Activated T-helper 1 cell treated with anti-CD3 and anti-CD28 coated beads, Interleukin-12 subunit alpha, Interleukin-12 subunit beta, Interleukin-2, Interleukin-4 antibody, amounts not matched to agents 30 ng/mL and 10 ng/mL and 1 ng/mL, durations not matched to agents 14 hours and 24 hours and 36 hours (primary cell): ENCODE results near the gene QSOX1. TPM values are rescaled to one million over a fixed set of nuclear protein-coding genes. Genes with fewer than 3 reads are reported as not detected.

Experiments
- DNase-seq: peaks from one replicate; pipeline ENCODE4 v3.0.0; 2021; ENCODE audit warnings: low spot score
- H3K27ac Mint-ChIP-seq: one replicate; pipeline ENCODE4 v1.8.0; 2021; ENCODE audit warnings: mild to moderate bottlenecking, mixed read lengths
- H3K27me3 Mint-ChIP-seq: one replicate; pipeline ENCODE4 v1.8.0; 2022; ENCODE audit warnings: mild to moderate bottlenecking, moderate library complexity, mixed read lengths; ENCODE audit not compliant: insufficient read depth
- H3K36me3 Mint-ChIP-seq: one replicate; pipeline ENCODE4 v1.8.0; 2021; ENCODE audit warnings: low read depth, mixed read lengths
- H3K4me1 Mint-ChIP-seq: one replicate; pipeline ENCODE4 v1.8.0; 2021; ENCODE audit warnings: low read depth, mixed read lengths
- H3K4me3 Mint-ChIP-seq: one replicate; pipeline ENCODE4 v1.8.0; 2021; ENCODE audit warnings: mild to moderate bottlenecking, moderate library complexity, mixed read lengths
- H3K9me3 Mint-ChIP-seq: one replicate; pipeline ENCODE4 v1.8.0; 2021; ENCODE audit warnings: mixed read lengths
- intact Hi-C: fragments of 100-400 bp; cut with micrococcal nuclease; formaldehyde crosslinking; loops from one replicate; pipeline ENCODE4 v1.15.1; 2024
- total RNA-seq: library from RNA; stranded (reverse); gene quantifications from 2 replicates; pipeline ENCODE4 v1.2.3, GENCODE V29; 2022

The QSOX1 gene
- total RNA-seq, 1 donor from 2014 or later, result 61.4 TPM

DNA sequence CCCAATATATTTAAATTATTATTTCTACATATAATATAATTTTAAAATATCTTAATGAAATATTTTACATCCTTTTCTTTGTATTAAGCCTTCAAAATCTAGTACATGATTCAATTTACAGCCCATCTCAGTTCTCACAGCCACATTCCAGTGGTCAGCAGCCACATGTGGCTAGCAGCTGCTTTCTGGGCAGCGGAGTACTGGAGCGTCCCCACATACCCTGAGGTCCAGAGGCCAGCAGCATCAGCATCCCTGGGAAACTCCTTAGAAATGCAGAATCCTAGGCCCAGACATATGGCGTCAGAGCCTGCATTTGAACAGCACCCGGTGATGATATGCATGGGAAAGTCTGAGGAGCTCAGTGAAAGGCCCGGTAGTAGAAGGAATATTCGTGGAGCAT is 66.8 kb downstream of the QSOX1 start:
- intact Hi-C loops, result no loop called here
- Mint-ChIP-seq H3K27me3 (peaks cover 36% of the 10 kb centered on the region), H3K36me3 (no peaks in the 10 kb centered on the region), H3K9me3 (no peaks in the 10 kb centered on the region), H3K4me3 (no peak overlapping the region), H3K4me1 (no peaks in the 10 kb centered on the region), H3K27ac (no peak overlapping the region)
- DNase-seq, result no peak

DNA sequence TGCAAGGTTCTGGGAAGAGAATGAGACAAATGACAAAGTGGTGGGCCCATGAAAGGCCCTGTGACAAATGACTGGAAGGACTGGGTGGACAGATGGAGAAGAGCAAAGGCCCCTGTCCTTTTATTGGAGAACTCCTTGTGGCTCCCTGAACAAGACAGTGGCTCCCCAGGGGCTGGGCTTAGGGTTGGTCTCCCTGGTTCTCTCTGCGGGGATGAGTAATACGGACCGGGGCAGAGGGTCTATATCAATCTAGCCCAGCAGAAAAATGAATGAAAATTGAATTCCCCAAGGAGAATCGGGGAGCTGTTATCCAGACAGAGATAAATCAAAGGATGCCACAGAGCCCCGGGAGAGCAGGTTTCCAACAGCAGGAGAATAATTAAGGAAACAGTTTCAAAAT is 70.2 kb downstream of the QSOX1 start:
- peaks cover 52% of the 10 kb centered on the region for H3K27me3 Mint-ChIP-seq
- peaks cover 7% of the 10 kb centered on the region for H3K4me1 Mint-ChIP-seq
- intact Hi-C loops, result no loop called here
- no peak for DNase-seq
- no peaks in the 10 kb centered on the region for H3K9me3 Mint-ChIP-seq
- no peak overlapping the region for H3K4me3 Mint-ChIP-seq
- no peak overlapping the region for H3K27ac Mint-ChIP-seq
- peaks cover 1% of the 10 kb centered on the region for H3K36me3 Mint-ChIP-seq

DNA sequence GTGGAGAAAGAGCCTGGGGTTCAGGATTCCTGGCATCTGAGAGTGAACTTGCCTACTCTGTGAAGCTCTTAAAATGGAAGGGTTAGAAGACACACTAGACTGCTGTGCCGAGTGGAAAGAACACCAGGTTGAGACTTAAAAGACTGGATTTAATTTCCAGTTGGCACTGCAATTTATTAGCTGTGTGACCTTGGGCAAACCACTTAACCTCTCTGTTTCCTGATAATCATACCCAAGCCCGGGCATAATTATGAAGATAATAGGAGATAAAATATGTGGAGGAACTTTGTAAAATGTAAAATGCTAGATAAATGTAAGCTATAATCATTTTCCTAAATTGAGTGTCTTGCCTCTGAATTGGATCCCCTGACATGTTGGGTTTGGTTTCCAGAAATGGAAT is 70.7 kb downstream of the QSOX1 start:
- peaks cover 50% of the 10 kb centered on the region for H3K27me3 Mint-ChIP-seq
- intact Hi-C loops, result no loop called here
- no peak for DNase-seq
- H3K36me3 Mint-ChIP-seq, result peaks cover 1% of the 10 kb centered on the region
- H3K27ac Mint-ChIP-seq, result no peak overlapping the region
- no peaks in the 10 kb centered on the region for H3K9me3 Mint-ChIP-seq
- no peak overlapping the region for H3K4me3 Mint-ChIP-seq
- peaks cover 7% of the 10 kb centered on the region for H3K4me1 Mint-ChIP-seq

DNA sequence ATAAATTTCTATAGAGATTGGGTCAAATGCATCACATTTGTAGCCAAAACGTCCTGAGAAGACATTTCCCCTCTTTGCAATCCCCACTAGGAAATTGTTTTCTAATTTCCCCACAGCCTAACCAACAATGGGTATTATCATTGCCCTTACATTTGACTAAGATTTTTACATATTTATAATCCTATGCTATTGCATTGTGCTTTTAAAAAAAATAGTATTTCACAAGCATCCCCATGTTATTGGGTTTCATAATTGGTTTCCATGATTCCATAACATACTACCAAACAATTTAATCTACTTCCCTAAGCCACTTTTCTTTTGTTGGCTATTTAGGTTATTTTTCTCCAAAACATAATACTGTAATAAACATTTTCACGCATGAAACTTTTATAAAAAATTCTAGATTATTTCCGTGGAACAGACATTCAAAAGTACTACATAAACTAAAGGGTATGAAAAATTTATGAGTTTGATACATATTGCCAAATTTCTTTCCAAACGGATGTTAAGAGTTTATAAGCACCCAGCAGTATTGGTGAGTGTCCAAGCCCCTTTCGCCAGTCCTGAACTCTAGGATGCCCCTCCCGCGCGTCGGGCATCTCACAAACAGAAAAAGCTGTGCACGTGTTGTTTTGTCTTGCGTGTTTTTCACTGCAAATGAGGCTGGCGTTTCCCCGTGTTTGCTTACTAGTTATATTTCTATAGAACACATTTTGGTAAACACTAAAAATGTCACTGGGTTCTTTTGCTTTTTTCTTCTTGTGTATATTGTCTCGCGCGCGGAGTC is 73.4 kb downstream of the QSOX1 start:
- Mint-ChIP-seq H3K27me3 (peaks cover 67% of the 10 kb centered on the region), H3K27ac (no peak overlapping the region), H3K4me1 (peaks cover 17% of the 10 kb centered on the region), H3K9me3 (no peaks in the 10 kb centered on the region), H3K36me3 (peaks cover 1% of the 10 kb centered on the region), H3K4me3 (peak overlapping the region; percentile 78)
- intact Hi-C loops, result loop anchor here (1.0 kb wide), 1 partner anchor 8 kb away; no protein-coding TSS in a partner anchor
- DNase-seq, result no peak

DNA sequence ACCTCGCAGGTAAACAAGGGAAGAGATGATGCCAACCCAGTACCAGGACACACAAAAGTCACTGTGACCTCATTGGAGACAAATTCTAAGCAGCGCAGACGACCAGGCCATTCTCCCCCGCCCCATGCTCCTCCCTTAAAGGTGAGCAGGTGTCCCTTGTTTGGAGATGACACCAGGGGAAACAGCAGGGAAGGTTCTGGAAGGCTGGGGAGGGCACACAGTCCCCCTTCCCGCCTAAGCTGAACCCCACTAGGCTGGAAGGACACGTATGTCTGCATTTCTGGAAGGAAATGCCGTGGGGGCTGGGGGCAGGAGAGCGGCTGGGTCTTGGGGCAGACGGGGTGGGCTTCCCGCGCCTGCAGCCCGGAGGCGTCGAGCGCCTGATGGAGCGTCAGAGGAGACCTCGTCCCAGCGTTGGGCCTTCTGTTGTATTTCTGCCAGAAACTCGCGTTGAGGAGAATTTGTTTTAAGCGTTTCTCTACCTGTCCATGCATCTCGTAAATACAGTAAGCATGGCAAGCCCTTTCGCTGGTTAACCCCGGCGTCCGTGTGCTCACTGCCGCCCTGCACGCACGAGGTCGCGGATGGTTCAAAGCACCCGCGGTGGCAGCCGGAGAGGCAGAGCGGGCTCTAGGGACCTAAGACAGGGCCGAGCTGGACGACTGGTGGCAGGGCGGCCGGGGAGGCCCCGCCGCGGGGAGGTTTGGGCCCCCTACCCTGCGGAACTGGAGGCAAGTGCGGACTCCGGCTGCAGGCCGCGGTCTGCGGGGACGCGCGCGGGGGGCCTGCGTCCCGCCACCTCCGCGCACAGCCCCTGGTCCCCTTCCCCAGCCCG is 74.2 kb downstream of the QSOX1 start:
- peaks cover 1% of the 10 kb centered on the region for H3K36me3 Mint-ChIP-seq
- peaks cover 66% of the 10 kb centered on the region for H3K27me3 Mint-ChIP-seq
- H3K27ac Mint-ChIP-seq, result no peak overlapping the region
- no peaks in the 10 kb centered on the region for H3K9me3 Mint-ChIP-seq
- intact Hi-C loops, result loop anchor here (1.0 kb wide), 1 partner anchor 7 kb away; no protein-coding TSS in a partner anchor
- DNase-seq, result no peak
- H3K4me3 Mint-ChIP-seq, result peak overlapping the region; percentile 78
- H3K4me1 Mint-ChIP-seq, result peaks cover 17% of the 10 kb centered on the region

DNA sequence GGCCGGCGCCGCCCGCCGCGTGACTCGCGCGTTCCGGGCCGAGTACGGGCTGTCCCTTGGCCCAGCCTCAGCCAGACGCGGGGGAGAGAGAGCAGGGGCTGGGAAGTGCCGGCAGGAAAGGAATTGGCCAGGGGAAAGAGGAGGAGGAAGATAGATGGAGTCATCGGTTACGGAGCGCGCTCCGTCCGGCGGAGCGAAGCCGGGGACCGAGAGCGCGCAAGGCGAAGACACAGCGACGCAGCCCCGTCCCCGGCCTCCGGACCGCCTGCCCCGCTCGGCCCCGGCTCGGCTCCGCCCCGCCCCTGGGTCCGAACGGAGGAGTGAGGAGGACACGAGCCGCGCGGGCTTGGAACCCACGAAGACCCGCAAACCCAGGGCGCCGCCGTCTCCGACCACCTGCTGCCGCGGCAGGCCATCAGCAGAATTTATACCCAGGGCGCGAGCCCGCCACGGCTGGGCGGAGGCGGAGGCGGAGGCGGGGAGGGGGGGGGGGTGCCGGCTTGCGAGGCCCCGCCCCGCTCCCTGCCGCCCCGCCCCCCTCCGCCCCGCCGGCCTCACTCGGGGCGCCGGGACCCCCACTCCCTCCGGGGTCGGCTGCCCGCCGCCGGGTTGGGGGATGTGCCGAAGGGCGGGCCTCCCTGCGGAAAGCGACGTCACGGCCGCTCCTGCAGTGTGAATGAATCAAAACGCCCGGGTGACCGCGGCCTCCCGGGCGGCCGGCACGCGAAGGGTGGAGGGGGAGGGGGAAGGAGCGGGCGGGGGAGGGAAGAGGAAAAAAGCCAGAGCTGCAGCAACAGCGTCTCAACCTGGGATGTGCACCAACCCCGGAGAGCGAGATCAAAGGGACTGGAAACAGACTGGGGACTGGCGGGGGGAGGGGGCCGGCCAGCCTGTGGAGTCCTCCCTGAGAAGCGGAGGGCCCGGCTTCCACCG is 75.1 kb downstream of the QSOX1 start, which contains the start of gene LHX4:
LHX4 (plus strand) TSS at position 782 of the 933 bp plus-strand sequence. CDS start 266 bp downstream, outside the sequence.
- Mint-ChIP-seq H3K4me3 (peak within 1 kb of the TSS; percentile 78), H3K4me1 (peaks cover 24% of the 10 kb centered on the region), H3K36me3 (peaks cover 1% of the 10 kb centered on the region), H3K27ac (no peak within 1 kb of the TSS), H3K9me3 (no peaks in the 10 kb centered on the region), H3K27me3 (peaks cover 68% of the 10 kb centered on the region)
- no peak for DNase-seq
- intact Hi-C loops, result no loop called here

DNA sequence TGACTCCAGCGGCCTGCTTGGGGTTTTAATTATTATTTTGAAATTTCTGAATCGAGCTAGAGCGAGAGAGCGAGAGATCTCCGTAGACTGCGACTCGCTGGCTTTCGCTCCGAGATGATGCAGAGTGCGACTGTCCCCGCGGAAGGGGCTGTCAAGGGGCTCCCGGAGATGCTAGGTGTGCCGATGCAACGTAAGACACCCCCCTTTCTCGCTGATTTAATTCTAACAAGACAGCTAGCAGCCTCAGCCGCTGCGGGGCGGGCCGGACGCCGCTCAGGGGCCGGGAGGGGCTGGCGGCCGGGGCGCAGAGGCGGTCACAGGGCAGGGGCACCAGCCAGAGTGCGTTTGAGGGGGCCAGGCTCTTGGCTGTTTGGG is 75.7 kb downstream of the QSOX1 start:
- Mint-ChIP-seq H3K27ac (no peak overlapping the region), H3K27me3 (peaks cover 67% of the 10 kb centered on the region), H3K36me3 (peaks cover 1% of the 10 kb centered on the region), H3K9me3 (no peaks in the 10 kb centered on the region), H3K4me1 (peaks cover 24% of the 10 kb centered on the region), H3K4me3 (peak overlapping the region; percentile 68)
- no peak for DNase-seq
- intact Hi-C loops, result no loop called here

DNA sequence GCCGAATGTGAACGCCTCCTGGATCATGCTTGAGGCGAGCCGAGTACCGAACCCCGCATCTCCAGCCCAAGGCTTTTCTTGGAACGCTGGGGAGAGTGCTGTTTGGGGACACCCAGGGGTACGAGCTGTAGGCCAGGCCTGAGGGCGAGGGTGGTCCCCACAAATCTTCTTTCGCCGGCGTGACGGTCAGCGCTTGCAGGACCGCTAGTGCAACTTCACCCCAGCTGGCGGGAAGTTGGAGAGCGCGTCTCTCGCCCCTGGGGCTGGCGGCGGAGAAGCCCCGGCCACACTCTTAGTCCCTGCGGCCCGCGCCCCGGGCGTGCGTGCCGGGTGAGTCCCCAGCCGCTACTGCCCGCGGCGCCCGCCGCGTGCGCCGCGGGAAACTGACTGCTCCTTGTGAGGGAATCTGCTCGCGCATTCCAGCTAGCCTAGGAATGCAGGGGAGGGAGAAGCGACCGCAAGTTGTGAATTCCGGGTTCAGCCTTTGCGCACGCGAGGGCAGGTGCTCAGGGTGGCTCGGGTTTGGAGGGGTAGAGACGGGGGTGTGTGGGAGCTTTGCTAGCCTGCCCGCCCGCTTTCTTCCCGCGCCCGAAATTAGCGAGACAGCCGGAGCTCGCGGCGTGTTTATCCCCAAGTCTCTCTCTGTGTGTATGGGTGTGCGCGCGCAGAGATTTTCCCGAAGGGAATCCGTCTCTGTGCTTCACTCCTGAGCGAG is 76.3 kb downstream of the QSOX1 start:
- H3K4me3 Mint-ChIP-seq, result peak overlapping the region; percentile 51
- peaks cover 70% of the 10 kb centered on the region for H3K27me3 Mint-ChIP-seq
- DNase-seq, result no peak
- H3K36me3 Mint-ChIP-seq, result peaks cover 1% of the 10 kb centered on the region
- H3K27ac Mint-ChIP-seq, result no peak overlapping the region
- H3K4me1 Mint-ChIP-seq, result peaks cover 24% of the 10 kb centered on the region
- intact Hi-C loops, result no loop called here
- no peaks in the 10 kb centered on the region for H3K9me3 Mint-ChIP-seq

DNA sequence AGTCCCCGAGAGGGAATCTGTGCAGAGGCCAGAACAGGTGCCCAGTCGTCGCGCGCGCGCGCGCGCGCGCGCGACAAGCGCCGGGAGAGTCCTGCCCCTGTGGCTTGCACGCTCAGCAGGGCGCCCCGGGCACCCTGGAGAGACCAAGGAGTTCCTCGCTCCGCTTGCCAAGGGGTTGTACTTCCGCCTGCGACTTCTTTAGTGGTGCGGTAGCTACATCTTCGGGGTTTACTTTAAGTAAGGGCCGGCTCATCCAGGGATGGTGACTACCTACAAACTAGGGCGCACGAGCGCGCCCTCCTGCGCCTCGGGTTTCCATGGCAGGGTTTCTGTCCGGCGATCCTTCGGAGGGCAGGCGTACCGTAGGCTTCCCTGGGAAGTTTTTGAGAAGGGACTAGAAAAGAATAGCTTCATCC is 76.8 kb downstream of the QSOX1 start:
- peak overlapping the region; percentile 61 for H3K4me3 Mint-ChIP-seq
- peaks cover 24% of the 10 kb centered on the region for H3K4me1 Mint-ChIP-seq
- no peaks in the 10 kb centered on the region for H3K9me3 Mint-ChIP-seq
- H3K27ac Mint-ChIP-seq, result no peak overlapping the region
- intact Hi-C loops, result no loop called here
- peaks cover 1% of the 10 kb centered on the region for H3K36me3 Mint-ChIP-seq
- no peak for DNase-seq
- H3K27me3 Mint-ChIP-seq, result peaks cover 70% of the 10 kb centered on the region

DNA sequence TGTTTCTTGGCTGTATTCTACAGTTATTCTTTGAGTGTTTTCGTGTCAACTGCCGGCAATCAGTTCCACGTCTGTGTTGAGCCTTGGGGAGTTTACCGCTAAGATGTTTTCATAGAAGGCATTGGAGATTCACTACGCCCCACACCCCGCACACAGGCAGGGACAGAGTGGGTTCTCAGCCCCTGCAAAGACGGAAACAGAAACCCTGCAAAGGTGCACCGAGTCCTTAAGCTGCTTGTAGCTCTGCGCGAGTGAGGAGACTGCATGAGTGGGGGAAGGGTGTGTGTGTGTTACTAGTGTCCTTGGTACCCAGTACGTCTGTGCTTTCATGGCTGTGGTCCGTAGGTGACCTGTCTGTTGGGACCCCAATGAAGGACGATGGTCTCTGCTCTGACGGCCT is 77.3 kb downstream of the QSOX1 start:
- H3K27me3 Mint-ChIP-seq, result peaks cover 71% of the 10 kb centered on the region
- DNase-seq, result no peak
- no peaks in the 10 kb centered on the region for H3K9me3 Mint-ChIP-seq
- H3K27ac Mint-ChIP-seq, result no peak overlapping the region
- H3K4me3 Mint-ChIP-seq, result peak overlapping the region; percentile 61
- peaks cover 1% of the 10 kb centered on the region for H3K36me3 Mint-ChIP-seq
- intact Hi-C loops, result no loop called here
- H3K4me1 Mint-ChIP-seq, result peaks cover 24% of the 10 kb centered on the region

DNA sequence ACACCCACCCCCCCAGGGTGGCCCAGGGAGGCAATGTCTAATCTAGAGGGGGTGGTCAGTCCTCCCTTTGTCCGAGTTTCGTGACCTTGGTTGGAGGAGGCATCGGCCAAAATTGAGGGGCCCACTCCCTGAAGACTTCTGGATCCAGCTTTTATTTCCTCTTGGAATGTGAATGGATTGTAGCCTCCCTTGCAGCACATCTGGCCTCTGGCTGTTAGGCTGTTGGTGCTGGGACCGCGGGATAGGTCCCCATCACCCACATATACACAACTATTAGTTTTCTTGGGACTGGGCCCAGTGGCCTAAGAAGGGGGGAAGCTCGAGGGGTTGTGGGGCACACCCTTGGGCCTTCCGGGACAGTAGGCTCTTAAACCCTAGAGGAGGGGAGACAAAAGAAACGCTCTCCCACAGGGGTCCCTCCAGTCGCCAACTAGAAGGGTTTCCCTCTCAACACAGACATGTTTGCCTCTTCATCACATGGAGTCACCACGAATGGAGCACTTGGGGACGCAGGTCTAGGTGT is 77.9 kb downstream of the QSOX1 start:
- peak overlapping the region; percentile 61 for H3K4me3 Mint-ChIP-seq
- H3K27ac Mint-ChIP-seq, result no peak overlapping the region
- DNase-seq, result no peak
- H3K36me3 Mint-ChIP-seq, result peaks cover 1% of the 10 kb centered on the region
- H3K9me3 Mint-ChIP-seq, result no peaks in the 10 kb centered on the region
- intact Hi-C loops, result no loop called here
- peaks cover 24% of the 10 kb centered on the region for H3K4me1 Mint-ChIP-seq
- peaks cover 72% of the 10 kb centered on the region for H3K27me3 Mint-ChIP-seq
